Natural killer cell (primary cell): ENCODE measurements around the gene NUB1. TPM values are rescaled to one million over a fixed set of nuclear protein-coding genes. Genes with fewer than 3 reads are reported as not detected.

Experiments used
- ATAC-seq, 3 donors: fragments of 150-1000 bp in 2 of 3; fragments of 200-7000 bp in 1 of 3; cut with Tn5 transposase; 1 replicate in 1 of 3; 2 replicates in 2 of 3; pipeline ENCODE4 v1.10.0; 2021; ENCODE audit warnings: mild to moderate bottlenecking in 2 of 3, moderate library complexity in 2 of 3
- DNase-seq, 2 donors: peaks; one replicate each; pipeline versions ENCODE4 v3.0.0 to v3.0.0-alpha.2; 2013 to 2021; ENCODE audit warnings: mixed read lengths in 1 of 2
- H3K27ac ChIP-seq: one replicate; pipeline ENCODE4 v1.5.1; 2013; ENCODE audit warnings: mild to moderate bottlenecking, low read length
- H3K27me3 ChIP-seq: one replicate; pipeline ENCODE4 v1.6.1; 2013; ENCODE audit warnings: low read length; ENCODE audit not compliant: control insufficient read depth, insufficient read depth
- H3K36me3 ChIP-seq: one replicate; pipeline ENCODE4 v1.6.1; 2013; ENCODE audit warnings: low read length; ENCODE audit not compliant: control insufficient read depth, insufficient read depth
- H3K4me1 ChIP-seq: one replicate; pipeline ENCODE4 v1.6.1; 2013; ENCODE audit warnings: low read length; ENCODE audit not compliant: control insufficient read depth, insufficient read depth
- H3K4me3 ChIP-seq: one replicate; pipeline ENCODE4 v1.5.1; 2013; ENCODE audit warnings: low read length
- H3K9me3 ChIP-seq: one replicate; pipeline ENCODE4 v1.6.1; 2013; ENCODE audit warnings: low read length; ENCODE audit not compliant: control insufficient read depth, insufficient read depth
- H3K27ac Mint-ChIP-seq, 2 donors: one replicate each; pipeline ENCODE4 v1.8.0; 2022; ENCODE audit warnings: mild to moderate bottlenecking in 2 of 2, mixed read lengths in 2 of 2, moderate library complexity in 1 of 2
- H3K27me3 Mint-ChIP-seq, 2 donors: one replicate each; pipeline ENCODE4 v1.8.0; 2022; ENCODE audit warnings: low read depth in 2 of 2, mixed read lengths in 2 of 2
- H3K36me3 Mint-ChIP-seq: one replicate; pipeline ENCODE4 v1.8.0; 2022; ENCODE audit warnings: mixed read lengths
- H3K4me1 Mint-ChIP-seq, 2 donors: one replicate each; pipeline ENCODE4 v1.8.0; 2022; ENCODE audit warnings: mixed read lengths in 2 of 2
- H3K4me3 Mint-ChIP-seq: one replicate; pipeline ENCODE4 v1.8.0; 2022; ENCODE audit warnings: mild to moderate bottlenecking, moderate library complexity, mixed read lengths
- H3K9me3 Mint-ChIP-seq, 2 donors: one replicate each; pipeline ENCODE4 v1.8.0; 2022; ENCODE audit warnings: mixed read lengths in 2 of 2
- CTCF ChIP-seq: fragments of 200-600 bp; IDR thresholded peaks from one replicate; pipeline ENCODE4 v1.8.0; 2022; ENCODE audit warnings: antibody characterized with exemption
- WGBS: methylation state at CpG from one replicate; pipeline ENCODE4 v1.1.7; 2013; ENCODE audit warnings: missing lambda C conversion rate; ENCODE audit not compliant: insufficient coverage; 5-methylcytosine and 5-hydroxymethylcytosine counted together
- intact Hi-C: fragments of 100-400 bp; cut with micrococcal nuclease; formaldehyde crosslinking; loops from one replicate; pipeline ENCODE4 v1.14.2; 2022
- total RNA-seq, 4 donors: library from RNA; stranded (reverse); fragments of 120-200 nt in 1 of 4; gene quantifications; one replicate each; pipeline versions ENCODE4 v1.2.3 to v1.2.4, GENCODE V29; 2013 to 2022

NUB1 gene
- total RNA-seq, 3 donors from 2014 or later (not counting 1 experiment from before 2014, with no cell fraction given), result 110 to 113 (median 111) TPM

- H3K4me1 ChIP-seq, result peaks cover 6% of the 10 kb centered on the region
- H3K27ac ChIP-seq, result no peak overlapping the region
- Mint-ChIP-seq H3K4me1 (peaks cover 4 to 15% of the 10 kb centered on the region in 2 donors), H3K27ac (peak overlapping the region in 1 of 2 donors; percentile 33), H3K36me3 (peaks cover 16% of the 10 kb centered on the region), H3K9me3 (no peaks in the 10 kb centered on the region), H3K27me3 (no peaks in the 10 kb centered on the region), H3K4me3 (no peak overlapping the region)
- 83% methylated on average over 10 of the region's 10 CpGs for WGBS
- DNase-seq (no peak), ATAC-seq (no peak)
- TF ChIP-seq CTCF, result no peak
- no peaks in the 10 kb centered on the region for H3K27me3 ChIP-seq
- no peak overlapping the region for H3K4me3 ChIP-seq
- no peaks in the 10 kb centered on the region for H3K9me3 ChIP-seq
- H3K36me3 ChIP-seq, result peaks cover 62% of the 10 kb centered on the region
- intact Hi-C loops, result no loop called here
Measured at GRCh38 chr7:151375530-151376217, 34.1 kb downstream of the NUB1 start.

DNA sequence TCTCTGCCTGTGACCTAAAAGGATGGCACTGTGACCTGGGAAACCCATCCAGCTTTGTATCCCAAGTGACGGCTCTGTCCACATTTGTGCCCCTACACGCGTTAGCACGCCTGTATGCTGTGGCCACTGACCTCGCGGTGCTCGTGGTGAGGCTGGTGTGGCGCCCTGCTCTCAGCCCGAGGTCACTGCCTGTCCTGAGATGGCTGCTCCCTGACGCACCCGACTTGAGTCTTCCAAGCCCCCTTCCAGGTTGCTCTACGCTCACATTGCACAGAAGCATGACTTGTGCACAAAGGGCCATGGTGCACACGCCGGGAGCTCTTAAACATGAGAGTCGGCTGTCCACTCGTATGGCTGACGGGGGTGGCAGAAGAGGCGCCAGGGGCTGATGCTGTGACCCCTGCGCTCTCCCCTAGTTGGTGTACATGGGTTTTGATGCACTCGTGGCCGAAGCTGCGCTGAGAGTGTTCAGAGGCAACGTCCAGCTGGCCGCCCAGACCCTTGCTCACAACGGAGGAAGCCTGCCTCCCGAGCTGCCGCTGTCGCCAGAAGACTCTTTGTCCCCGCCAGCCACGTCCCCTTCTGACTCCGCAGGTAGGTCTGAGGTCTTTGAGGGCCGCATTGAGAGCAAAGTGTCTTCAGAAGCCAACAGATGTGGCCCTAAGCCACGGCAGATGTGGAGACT is 34.7 kb downstream of the NUB1 start:
- Histone ChIP-seq H3K36me3 (peaks cover 61% of the 10 kb centered on the region), H3K4me1 (peaks cover 12% of the 10 kb centered on the region), H3K27ac (no peak overlapping the region), H3K9me3 (no peaks in the 10 kb centered on the region), H3K27me3 (no peaks in the 10 kb centered on the region), H3K4me3 (no peak overlapping the region)
- H3K9me3 Mint-ChIP-seq, result no peaks in the 10 kb centered on the region
- peaks cover 16% of the 10 kb centered on the region for H3K36me3 Mint-ChIP-seq
- intact Hi-C loops, result no loop called here
- TF ChIP-seq CTCF, result no peak
- H3K4me3 Mint-ChIP-seq, result no peak overlapping the region
- 96% methylated on average over 33 of the region's 33 CpGs for WGBS
- no peak overlapping the region for H3K27ac Mint-ChIP-seq
- H3K27me3 Mint-ChIP-seq, result no peaks in the 10 kb centered on the region
- DNase-seq (no peak), ATAC-seq (no peak)
- H3K4me1 Mint-ChIP-seq, result peaks cover 4 to 20% of the 10 kb centered on the region in 2 donors

- peaks cover 4% of the 10 kb centered on the region in 2 donors for H3K27me3 Mint-ChIP-seq
- DNase-seq, result no peak
- ATAC-seq, result no peak
- H3K27me3 ChIP-seq, result peaks cover 7% of the 10 kb centered on the region
- H3K4me3 ChIP-seq, result no peak overlapping the region
- peaks cover 12% of the 10 kb centered on the region for H3K36me3 Mint-ChIP-seq
- no peaks in the 10 kb centered on the region for H3K9me3 Mint-ChIP-seq
- 88% methylated on average over 12 of the region's 12 CpGs for WGBS
- H3K27ac ChIP-seq, result no peak overlapping the region
- H3K9me3 ChIP-seq, result no peaks in the 10 kb centered on the region
- peaks cover 53% of the 10 kb centered on the region for H3K36me3 ChIP-seq
- intact Hi-C loops, result no loop called here
- H3K4me1 Mint-ChIP-seq, result peaks cover 10 to 24% of the 10 kb centered on the region in 2 donors
- H3K4me3 Mint-ChIP-seq, result no peak overlapping the region
- peak overlapping the region in 1 of 2 donors; percentile 16 for H3K27ac Mint-ChIP-seq
- peaks cover 21% of the 10 kb centered on the region for H3K4me1 ChIP-seq
- TF ChIP-seq CTCF, result no peak
Measured at GRCh38 chr7:151377406-151377805, 35.8 kb downstream of the NUB1 start.
